Activated T-helper 2 cell treated with anti-CD3 and anti-CD28 coated beads, Interferon-gamma antibody, Interleukin-2, Interleukin-4, amounts not matched to agents 10 μg/mL and 5 μg/mL and 100 μg/mL, durations not matched to agents 14 hours and 24 hours and 36 hours (primary cell): ENCODE results near the gene SMIM44. TPM values are rescaled to one million over a fixed set of nuclear protein-coding genes. Genes with fewer than 3 reads are reported as not detected.
A peak's percentile ranks its signal among the peaks of the same experiment; 100 is the strongest.

Source experiments
- DNase-seq: peaks from one replicate; pipeline ENCODE4 v3.0.0; 2021; ENCODE audit warnings: low spot score
- H3K27ac Mint-ChIP-seq: one replicate; pipeline ENCODE4 v1.8.0; 2021; ENCODE audit warnings: mixed read lengths
- H3K27me3 Mint-ChIP-seq: one replicate; pipeline ENCODE4 v1.8.0; 2021; ENCODE audit warnings: low read depth, mixed read lengths
- H3K36me3 Mint-ChIP-seq: one replicate; pipeline ENCODE4 v1.8.0; 2021; ENCODE audit warnings: low read depth, mixed read lengths
- H3K4me1 Mint-ChIP-seq: one replicate; pipeline ENCODE4 v1.8.0; 2021; ENCODE audit warnings: low read depth, mixed read lengths
- H3K4me3 Mint-ChIP-seq: one replicate; pipeline ENCODE4 v1.8.0; 2021; ENCODE audit warnings: low read depth, mild to moderate bottlenecking, moderate library complexity, mixed read lengths
- H3K9me3 Mint-ChIP-seq: one replicate; pipeline ENCODE4 v1.8.0; 2021; ENCODE audit warnings: mixed read lengths
- intact Hi-C: fragments of 100-400 bp; cut with micrococcal nuclease; formaldehyde crosslinking; loops from one replicate; pipeline ENCODE4 v1.15.1; 2023
- total RNA-seq: library from RNA; stranded (reverse); gene quantifications from 2 replicates; pipeline ENCODE4 v1.2.3, GENCODE V29; 2022

The SMIM44 gene
- total RNA-seq, 1 donor from 2014 or later: not detected

DNA sequence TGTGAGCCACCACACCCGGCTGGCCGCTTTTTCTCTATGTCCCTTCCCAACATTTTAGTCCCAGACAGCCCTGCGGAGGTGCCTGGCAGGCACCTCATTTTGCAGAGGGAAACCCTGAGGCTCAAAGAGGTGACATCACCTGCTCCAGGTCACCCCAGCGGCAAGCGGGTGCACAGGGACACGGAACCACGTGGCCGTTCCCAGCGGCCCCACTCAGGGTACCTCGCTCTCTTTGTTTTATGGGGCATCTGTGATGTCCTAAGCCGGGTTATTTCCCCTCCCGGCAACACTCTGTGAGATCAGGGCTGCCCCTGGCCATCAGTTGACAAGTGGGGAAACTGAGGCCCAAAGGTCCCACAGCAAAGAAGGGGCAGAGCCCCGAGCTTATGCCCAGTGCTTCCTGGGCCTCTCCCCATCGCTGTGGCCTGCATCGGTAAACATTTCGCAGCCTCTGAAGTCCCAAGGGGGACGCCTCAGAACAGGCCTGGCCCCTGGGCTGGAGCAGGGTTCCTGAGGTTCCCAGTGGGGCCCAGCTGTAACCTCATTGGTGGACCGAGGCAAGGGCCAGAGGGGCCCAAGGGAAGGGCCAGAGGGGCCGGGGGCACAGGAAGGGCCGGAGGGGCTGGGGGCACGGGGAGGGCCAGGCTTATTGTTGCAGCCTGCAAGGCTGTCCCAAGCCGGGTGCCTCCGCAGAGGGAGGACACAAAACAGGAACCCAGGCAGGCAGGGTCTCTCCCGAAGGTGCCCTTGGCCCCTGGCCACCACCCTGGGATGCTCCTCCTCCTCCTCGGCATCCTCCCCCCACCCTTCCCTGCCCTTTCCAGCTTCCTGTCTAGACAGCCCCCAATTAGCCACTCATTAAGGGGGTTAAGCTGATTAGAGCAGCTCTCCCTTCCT, 41.9 kb downstream of the SMIM44 start:
- no peak overlapping the region for H3K27ac Mint-ChIP-seq
- intact Hi-C loops: no loop called here
- no peaks in the 10 kb centered on the region for H3K9me3 Mint-ChIP-seq

DNA sequence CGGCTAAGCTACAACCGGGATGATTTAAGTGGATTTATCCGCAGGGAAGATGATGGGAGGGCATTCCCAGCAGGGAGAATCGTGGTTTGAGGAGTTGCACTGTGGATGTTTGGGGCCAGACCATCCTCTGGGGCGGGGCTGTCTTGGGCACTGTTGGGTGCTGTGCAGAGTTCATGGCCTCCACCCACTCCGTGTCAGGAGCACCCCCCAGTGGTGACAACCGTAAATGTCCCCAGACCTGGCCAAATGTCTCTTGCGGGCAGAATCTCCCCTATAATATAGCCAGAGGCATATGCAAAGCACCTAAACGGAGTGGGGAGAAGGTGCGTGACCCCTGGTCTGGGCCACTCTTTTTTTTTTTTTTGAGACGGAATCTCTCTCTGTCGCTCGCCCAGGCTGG, 43.2 kb downstream of the SMIM44 start:
- H3K9me3 Mint-ChIP-seq: no peaks in the 10 kb centered on the region
- H3K27ac Mint-ChIP-seq: no peak overlapping the region
- intact Hi-C loops: no loop called here
- H3K4me1 Mint-ChIP-seq: peaks cover 4% of the 10 kb centered on the region
- no peak overlapping the region for H3K4me3 Mint-ChIP-seq
- peak; percentile 33 for DNase-seq
- no peaks in the 10 kb centered on the region for H3K36me3 Mint-ChIP-seq
- H3K27me3 Mint-ChIP-seq: no peaks in the 10 kb centered on the region

More for the DNA sequence above, 41.9 kb downstream of the SMIM44 start:
- Mint-ChIP-seq H3K36me3 (no peaks in the 10 kb centered on the region), H3K4me1 (no peaks in the 10 kb centered on the region), H3K27me3 (no peaks in the 10 kb centered on the region), H3K4me3 (no peak overlapping the region)
- DNase-seq: no peak

DNA sequence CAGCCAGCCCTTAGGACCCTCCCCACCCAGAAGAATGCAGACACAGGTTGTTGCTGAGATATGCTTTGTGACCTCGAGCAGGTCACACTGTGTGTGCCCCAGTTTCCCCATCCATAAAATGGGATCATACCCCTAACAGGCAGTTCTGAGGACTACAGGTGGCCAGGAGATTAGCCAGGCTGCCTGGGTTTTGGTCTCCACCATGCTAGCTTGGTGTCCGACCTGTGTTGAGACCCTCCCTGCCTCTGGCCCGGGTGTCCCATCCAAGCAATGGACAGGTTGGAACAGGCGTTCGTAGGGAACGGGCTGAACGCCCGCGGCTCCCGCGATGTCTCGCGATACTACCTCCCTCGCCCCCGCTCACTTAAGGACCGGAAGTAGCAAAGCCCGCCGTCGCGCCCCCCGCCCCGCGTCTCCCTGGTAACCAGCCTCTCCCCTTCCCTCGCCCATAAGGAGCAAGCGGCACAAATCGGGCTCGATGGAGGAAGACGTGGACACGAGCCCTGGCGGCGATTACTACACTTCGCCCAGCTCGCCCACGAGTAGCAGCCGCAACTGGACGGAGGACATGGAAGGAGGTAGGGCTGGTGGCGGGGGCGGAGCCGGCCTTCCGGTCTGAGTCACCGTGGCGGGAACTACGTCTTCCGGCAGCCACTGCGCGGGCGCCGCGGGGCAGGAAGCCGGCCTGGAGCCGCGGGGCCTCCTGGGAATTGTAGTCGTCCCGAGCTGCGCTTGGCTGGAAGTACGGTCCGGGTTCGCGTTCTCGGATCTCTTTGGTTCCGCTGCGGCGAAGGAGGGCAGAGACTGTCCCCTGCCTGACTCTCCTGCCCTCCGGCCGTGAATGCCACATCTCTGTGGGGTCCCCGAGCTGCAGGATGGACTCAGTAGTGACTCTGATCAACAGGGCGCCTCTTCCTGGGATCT, 48.3 kb downstream of the SMIM44 start:
- intact Hi-C loops: no loop called here
- Mint-ChIP-seq H3K4me3 (peak overlapping the region; percentile 93), H3K27ac (peak overlapping the region; percentile 98), H3K27me3 (no peaks in the 10 kb centered on the region), H3K9me3 (peaks cover 8% of the 10 kb centered on the region), H3K4me1 (peaks cover 9% of the 10 kb centered on the region), H3K36me3 (peaks cover 11% of the 10 kb centered on the region)
- DNase-seq: peak; percentile 96

DNA sequence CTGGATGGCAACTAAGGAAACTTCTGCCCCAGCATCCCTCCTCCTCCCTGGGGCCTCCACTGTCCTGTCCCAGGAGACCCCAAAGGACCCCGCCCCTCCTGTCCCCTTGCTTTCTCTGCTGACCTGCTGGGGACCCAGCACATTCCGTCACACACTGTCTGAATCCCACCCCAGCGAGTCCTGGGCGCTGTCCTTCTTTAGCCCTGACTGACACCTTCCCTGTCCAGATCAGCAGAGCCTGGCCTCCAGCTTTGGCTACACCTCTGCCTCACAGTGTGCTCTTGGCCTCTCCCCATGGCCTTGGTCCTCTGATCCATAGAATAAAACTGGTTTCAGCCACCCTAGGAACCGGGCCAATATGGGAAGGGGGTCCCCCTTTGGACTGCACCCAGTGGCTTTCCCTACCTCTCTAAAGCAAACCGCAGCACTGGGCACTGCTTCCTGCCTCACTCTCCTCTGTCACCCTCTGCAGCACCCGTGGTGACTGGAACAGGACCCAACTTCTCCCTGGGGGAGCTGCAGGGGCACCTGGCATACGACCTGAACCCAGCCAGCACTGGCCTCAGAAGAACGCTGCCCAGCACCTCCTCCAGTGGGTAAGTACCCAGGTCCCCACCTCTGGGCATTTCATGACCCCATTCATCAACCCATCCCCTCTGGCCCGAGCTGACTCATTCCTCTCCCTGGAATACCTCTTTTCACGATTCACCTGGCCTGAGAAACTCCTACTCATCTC, 49.3 kb downstream of the SMIM44 start:
- Mint-ChIP-seq H3K4me1 (peaks cover 9% of the 10 kb centered on the region), H3K27me3 (no peaks in the 10 kb centered on the region), H3K4me3 (peak overlapping the region; percentile 93), H3K9me3 (peaks cover 8% of the 10 kb centered on the region), H3K36me3 (peaks cover 11% of the 10 kb centered on the region), H3K27ac (peak overlapping the region; percentile 98)
- no peak for DNase-seq
- intact Hi-C loops: no loop called here

DNA sequence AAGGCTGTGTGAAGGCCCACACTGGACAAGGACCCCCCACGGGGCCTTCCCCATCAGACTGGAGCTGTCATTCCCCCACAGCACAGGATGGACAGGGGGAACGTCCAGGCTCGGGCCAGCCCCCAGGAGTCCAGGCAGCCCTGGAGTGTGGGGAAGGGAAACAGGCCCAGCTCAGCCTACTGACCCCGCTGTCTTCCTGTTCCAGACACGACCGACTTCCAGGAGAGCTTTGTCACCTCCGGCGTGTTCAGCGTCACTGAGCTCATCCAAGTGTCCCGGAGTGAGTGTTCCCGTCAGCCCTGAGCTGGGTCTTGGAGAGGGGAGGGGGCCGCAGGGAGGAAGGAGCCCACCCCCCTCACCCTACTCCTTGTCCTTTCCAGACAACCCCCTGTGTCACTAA, 49.9 kb downstream of the SMIM44 start:
- H3K36me3 Mint-ChIP-seq: peaks cover 11% of the 10 kb centered on the region
- DNase-seq: no peak
- H3K9me3 Mint-ChIP-seq: peaks cover 8% of the 10 kb centered on the region
- intact Hi-C loops: no loop called here
- H3K4me3 Mint-ChIP-seq: no peak overlapping the region
- no peaks in the 10 kb centered on the region for H3K27me3 Mint-ChIP-seq
- H3K4me1 Mint-ChIP-seq: peaks cover 9% of the 10 kb centered on the region
- no peak overlapping the region for H3K27ac Mint-ChIP-seq

Other genes with a start within 250 kb of the SMIM44 start
- gene NFIC, start 116.9 kb downstream of the SMIM44 start, total RNA-seq: 16.5 and 17.3 TPM in 2 replicates
- 0.51 and 0.84 TPM in 2 replicates for gene SMIM24, start 2.9 kb downstream of the SMIM44 start, total RNA-seq
- 19.7 and 20.6 TPM in 2 replicates for gene DOHH, start 17.2 kb upstream of the SMIM44 start, total RNA-seq
- gene FZR1, start 22.9 kb upstream of the SMIM44 start, total RNA-seq: 44.3 and 49.2 TPM in 2 replicates
- gene TEKTIP1, start 55.7 kb upstream of the SMIM44 start, total RNA-seq: 2.0 and 2.5 TPM in 2 replicates
- 93.7 and 94.1 TPM in 2 replicates for gene MFSD12, start 74.1 kb upstream of the SMIM44 start, total RNA-seq
- 55.3 and 66.3 TPM in 2 replicates for gene HMG20B, start 89.5 kb upstream of the SMIM44 start, total RNA-seq
- gene GIPC3, start 102.0 kb upstream of the SMIM44 start, total RNA-seq: 0.16 and 0.32 TPM in 2 replicates
- gene TBXA2R, start 123.4 kb upstream of the SMIM44 start, total RNA-seq: 0.09 and 0.14 TPM in 2 replicates
- gene CACTIN, start 143.3 kb upstream of the SMIM44 start, total RNA-seq: 32.8 and 36.2 TPM in 2 replicates
- 22.5 and 23.6 TPM in 2 replicates for gene PIP5K1C, start 217.0 kb upstream of the SMIM44 start, total RNA-seq
- gene TJP3, start 224.9 kb upstream of the SMIM44 start, total RNA-seq: 0.41 and 0.48 TPM in 2 replicates